Mesenteric fat pad (tissue), 1 donor: ENCODE data around the gene KANSL1L. TPM values are rescaled to one million over a fixed set of nuclear protein-coding genes. Genes with fewer than 3 reads are reported as not detected.
"Not testable (repeated sequence)": the region's sequence is repeated elsewhere in the genome, so short reads cannot be mapped to it uniquely, and the experiment has no call there.

ENCODE experiments used
- DNase-seq: peaks from one replicate; pipeline ENCODE4 v3.0.0-alpha.2; 2020; ENCODE audit warnings: low spot score
- total RNA-seq: library from RNA; stranded (reverse); fragmentation: NEBNext Ultra II Directional; extraction: Animal tissue kit (Norgen Biotek cat#: 25700); gene quantifications from one replicate; pipeline ENCODE4 v1.2.1, GENCODE V29; 2021
- donor health status: DM: yes; HTN: yes; CAD: no.

Gene KANSL1L
- total RNA-seq, 1 donor from 2014 or later, result 14.6 TPM

GRCh38 chr2:210177769-210178168 lies 6.6 kb upstream of the KANSL1L start:
- DNase-seq, result no peak

GRCh38 chr2:210177115-210177514 lies 5.9 kb upstream of the KANSL1L start:
- not testable (repeated sequence) for DNase-seq

- no peak for DNase-seq
Observed at GRCh38 chr2:210174086-210174485, 2.9 kb upstream of the KANSL1L start.

- DNase-seq, result no peak
Observed at GRCh38 chr2:210172219-210172575, 988 bp upstream of the KANSL1L start.

DNA sequence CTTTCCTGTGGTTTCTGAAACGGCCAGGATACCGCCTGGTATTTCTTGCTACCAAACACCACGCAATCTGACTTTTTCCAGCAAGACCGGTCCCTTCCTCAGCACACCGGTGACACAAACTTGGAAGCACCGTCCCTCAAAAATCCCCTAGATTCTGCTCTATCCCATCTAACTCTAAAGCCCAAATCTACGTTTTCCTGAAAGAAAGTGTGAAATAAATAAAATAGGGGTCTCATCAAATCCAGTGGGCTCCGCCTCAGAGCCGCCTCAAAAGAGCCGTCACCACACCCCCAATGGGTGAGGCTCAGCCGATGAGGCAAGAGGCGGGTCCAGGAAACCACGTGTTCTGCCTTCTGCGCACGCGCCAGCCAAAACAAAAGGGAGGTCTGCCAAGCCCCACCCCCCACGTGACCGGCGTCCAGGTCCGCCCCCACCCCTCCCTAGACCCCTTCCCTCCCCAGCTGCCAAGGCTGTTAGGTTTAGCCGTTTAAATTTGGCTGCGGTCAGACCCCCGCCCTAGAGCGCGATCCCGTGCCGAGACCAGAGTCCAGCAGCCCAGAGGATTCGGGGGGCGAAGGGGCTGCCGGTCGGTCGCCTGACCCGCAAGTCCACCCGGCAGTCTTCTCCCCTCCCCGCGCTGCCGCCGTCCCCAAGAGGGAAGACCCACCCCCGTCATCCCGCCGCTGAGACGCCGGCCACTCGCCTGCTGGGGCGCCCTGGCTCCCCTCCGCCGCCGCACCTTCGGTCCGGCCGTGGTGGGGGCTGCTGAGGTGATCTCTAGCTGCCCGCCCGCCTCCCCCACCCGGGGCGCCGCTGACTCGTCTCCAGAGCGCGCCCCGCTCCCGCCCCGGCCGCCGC lies 534 bp downstream of the KANSL1L start:
- DNase-seq, result peak; percentile 99

DNA sequence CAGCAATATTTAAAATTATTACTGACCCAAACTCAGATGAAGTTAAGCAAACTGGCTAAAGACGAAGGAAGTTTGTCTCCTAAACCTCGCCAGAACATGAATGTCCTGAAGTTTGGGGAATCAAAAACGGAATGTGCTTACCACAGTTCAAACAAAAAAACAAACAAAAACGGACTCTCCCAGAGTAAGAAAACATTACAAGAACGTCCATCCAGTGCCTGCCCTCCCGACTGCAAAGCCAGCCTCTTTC lies 1.1 kb downstream of the KANSL1L start:
- no peak for DNase-seq

DNA sequence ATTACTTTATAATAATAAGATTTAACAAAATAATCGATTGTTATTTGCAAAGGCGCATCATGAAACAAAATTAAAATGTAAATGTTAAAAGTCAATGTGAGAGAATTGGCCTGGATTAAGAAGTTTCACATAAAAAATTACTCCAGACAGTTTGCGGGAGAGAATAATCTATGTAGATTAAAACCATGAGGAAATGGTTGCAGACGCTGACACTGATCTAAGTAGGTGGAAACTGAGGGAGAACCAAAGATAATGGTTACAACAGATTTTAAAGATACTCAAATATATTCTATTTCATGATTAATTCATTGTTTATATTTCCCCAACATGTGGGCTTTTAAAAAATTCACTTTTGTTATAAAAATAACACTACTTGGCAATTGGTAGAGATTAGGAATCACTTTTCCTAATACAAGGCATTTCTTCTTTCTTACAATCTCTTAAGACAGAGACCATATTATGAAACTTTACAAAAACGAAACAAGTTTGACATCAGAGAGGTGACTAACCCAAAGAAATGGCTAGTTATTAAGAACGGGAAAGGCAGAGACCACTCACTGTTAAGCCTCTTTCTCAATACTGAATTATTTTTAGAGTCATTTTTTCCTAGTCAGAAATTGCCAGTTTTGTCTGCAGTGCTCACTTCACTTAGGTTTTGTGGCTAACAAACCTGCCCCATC lies 1.6 kb downstream of the KANSL1L start:
- DNase-seq, result no peak

- no peak for DNase-seq
Observed at GRCh38 chr2:210167227-210167626, 4.0 kb downstream of the KANSL1L start.

GRCh38 chr2:210162466-210163124 lies 8.6 kb downstream of the KANSL1L start:
- no peak for DNase-seq

DNA sequence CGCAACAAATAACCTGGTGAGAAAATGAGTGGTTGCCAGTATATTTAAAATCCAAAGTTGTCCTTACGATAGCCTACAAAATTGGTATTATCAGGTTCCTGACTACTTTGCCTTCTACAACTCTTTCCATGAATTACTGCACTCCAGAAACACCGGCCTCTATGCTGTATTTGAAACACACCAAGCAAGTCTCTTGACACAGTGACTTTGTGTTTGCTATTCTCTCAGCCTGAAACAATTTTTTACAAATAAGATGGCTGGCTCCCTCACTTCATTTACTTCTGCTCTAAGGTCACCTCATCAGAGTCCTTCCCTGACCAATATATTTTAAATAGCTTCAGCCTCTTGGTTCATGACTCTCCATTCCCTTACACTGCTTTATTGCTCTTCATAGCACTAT lies 12.2 kb downstream of the KANSL1L start:
- DNase-seq, result no peak

GRCh38 chr2:210158236-210158635 lies 13.0 kb downstream of the KANSL1L start:
- no peak for DNase-seq

DNA sequence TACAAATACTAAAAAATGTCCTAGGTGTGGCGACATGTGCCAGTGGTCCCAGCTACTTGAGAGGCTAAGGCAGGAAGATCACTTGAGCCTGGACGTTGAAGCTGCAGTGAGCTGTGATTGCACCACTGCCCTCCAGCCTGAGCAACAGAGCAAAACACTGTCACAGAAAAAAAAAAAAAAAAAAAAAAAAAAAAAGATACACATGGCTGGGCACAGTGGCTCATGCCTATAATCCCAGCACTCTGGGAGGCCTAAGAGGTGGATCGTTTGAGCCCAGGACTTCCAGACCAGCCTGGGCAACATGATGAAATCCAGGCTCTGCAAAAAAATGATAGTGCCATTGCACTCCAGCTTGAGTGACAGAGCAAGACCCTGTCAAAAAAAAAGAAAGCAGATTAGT lies 13.7 kb downstream of the KANSL1L start:
- no peak for DNase-seq

GRCh38 chr2:210147614-210148013 lies 23.6 kb downstream of the KANSL1L start:
- DNase-seq, result no peak

DNA sequence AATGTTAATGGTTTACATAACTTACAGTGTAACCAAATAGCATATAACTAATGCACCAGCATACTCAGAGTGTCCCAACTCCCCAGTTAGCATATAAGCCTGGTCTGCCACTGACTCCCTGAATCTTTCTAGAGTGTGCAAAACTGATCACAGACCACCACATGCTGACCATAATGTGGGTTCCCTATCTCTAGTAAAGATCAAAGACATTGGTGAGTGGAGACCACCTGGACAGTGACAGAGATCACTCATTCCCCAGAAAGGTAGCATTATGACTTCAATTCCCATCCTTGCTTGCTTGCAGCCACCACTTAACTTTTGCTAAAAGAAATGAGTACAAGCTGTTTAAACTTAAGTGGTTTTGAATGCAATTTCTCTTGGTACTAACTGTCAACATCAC lies 39.0 kb downstream of the KANSL1L start:
- DNase-seq, result no peak

DNA sequence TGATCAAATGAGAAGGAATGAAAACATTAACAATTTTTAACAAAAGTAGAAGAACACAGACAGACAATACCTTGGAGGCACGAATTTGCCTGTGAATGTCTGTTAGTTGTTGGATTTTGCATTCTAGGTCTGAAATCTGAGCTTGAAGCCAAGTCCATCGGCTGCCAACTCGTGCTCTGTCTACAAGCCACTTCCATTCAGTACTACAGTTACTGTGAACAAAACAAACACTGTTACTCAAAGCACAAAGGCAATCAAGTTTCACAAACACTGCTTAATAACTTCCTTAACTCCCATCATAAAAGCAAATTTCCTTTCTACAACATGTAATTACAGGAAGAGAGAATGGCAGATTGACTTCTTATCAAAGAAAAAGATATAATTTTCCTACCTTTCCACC lies 42.2 kb downstream of the KANSL1L start:
- no peak for DNase-seq

GRCh38 chr2:210113614-210114235 lies 57.5 kb downstream of the KANSL1L start:
- no peak for DNase-seq

DNA sequence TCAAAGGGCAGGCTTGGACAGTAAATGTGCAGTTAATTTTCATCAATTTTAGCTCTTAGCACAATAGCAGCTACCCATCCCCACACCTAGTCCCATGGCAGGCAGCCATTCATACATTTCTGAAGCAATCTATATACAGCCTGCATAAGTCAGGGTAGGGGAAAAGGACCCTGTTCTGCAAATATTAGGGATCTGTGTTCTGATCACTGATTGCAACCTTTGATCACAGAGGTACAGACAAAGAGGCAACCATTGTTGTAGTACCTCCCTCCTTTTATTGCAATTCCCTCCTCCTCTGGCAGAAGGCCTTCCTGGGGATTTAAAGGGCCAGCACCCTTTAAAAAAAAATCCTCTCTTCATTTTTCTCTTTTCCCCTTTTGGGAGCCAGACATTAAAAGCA lies 58.3 kb downstream of the KANSL1L start:
- DNase-seq, result no peak

GRCh38 chr2:210099940-210100339 lies 71.3 kb downstream of the KANSL1L start:
- DNase-seq, result no peak

GRCh38 chr2:210094787-210095186 lies 76.4 kb downstream of the KANSL1L start:
- DNase-seq, result no peak

DNA sequence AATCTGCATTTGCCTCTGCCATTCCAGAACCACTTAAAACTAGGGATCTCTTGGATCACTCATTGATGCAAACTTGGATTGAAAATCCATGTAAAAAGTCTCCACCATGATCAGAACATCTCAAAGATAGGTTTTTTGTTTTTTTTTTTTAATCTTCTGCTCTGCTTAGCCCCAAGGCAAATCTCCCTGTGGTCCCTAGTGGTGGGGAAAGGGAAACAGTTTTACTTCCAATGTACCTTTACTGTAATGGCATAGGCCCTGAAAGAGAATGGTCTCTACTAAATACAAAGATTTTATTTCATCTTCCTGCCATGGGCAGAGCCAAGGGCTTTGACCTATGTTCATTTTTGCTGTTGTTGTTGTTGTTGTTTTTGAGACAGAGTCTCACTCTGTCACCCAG lies 78.4 kb downstream of the KANSL1L start:
- DNase-seq, result no peak

GRCh38 chr2:210086930-210087329 lies 84.3 kb downstream of the KANSL1L start:
- DNase-seq, result no peak

DNA sequence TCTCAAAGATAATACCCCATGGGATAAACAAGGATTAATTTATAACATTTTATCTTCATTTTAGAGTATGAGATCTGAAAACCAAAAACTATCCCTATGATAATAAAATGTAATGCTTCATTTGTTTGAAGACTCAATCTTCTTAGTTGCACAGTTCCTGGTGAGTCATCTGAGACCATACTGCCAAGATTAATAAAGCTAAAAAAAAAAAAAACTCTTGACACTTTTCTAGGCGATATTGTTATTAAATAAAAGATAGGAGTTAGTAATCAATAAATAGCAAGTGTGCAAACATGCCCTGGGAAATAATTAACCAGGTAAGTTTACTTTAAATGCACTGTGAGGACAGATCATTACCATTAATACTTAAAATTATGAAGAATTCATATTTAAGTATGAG lies 84.9 kb downstream of the KANSL1L start:
- DNase-seq, result no peak
